Erythroblast (primary cell): Measurements from ENCODE around the gene MS4A7.

Source experiments
- GATA1 ChIP-seq: IDR thresholded peaks from 2 replicates; pipeline ENCODE4 v1.6.1; 2011; ENCODE audit warnings: low read depth, mild to moderate bottlenecking, control low read depth, low read length, moderate library complexity
- POLR2A ChIP-seq: IDR thresholded peaks from 2 replicates; pipeline ENCODE4 v1.6.1; 2011; ENCODE audit warnings: mild to moderate bottlenecking, low read length

DNA sequence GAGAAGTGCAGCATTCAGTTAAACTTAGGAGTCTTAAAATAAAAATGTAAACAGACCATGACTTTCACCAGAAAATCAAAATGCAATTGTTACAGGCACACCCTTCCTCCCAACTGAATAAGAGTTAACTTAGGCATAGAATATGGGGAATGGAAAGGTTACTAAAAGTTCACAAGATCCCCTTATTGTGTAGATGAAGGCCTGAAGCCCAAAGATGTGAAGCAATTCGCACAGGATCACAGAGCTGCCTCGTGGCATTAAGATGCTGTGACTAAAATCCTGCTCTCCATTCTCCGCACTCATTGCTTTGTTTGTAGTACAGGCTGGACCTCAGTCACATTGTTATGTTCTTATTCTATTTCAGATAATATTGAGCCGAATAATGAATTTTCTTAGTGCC is 55.1 kb downstream of the MS4A7 start:
- TF ChIP-seq POLR2A, result no peak
- no peak for TF ChIP-seq GATA1
